ENCODE measurements around the gene POMT2.

Gene POMT2

GRCh38 chr14:77314043-77314442, 6.6 kb downstream of the POMT2 start:
- 0 out of 2 replicates have a peak, but pooled peaks have one; percentile 5 for TF ChIP-seq CTCF (IDR thresholded peaks at IDR 0.05; ENCODE audit: control insufficient read depth, extremely low read depth, insufficient read depth)
- H3K4me3 ChIP-seq (ENCODE audit: low read depth, low read length), result no peak overlapping the region
- peak; percentile 96 for DNase-seq (ENCODE audit: low read depth)

- no peak for TF ChIP-seq CTCF (IDR thresholded peaks at IDR 0.05; ENCODE audit: control insufficient read depth, extremely low read depth, insufficient read depth)
- no peak overlapping the region for H3K4me3 ChIP-seq (ENCODE audit: low read depth, low read length)
- no peak for DNase-seq (ENCODE audit: low read depth)
Observed at GRCh38 chr14:77313371-77313770, 7.3 kb downstream of the POMT2 start.

GRCh38 chr14:77311217-77311616, 9.5 kb downstream of the POMT2 start:
- DNase-seq (ENCODE audit: low read depth), result no peak
- TF ChIP-seq CTCF (IDR thresholded peaks at IDR 0.05; ENCODE audit: control insufficient read depth, extremely low read depth, insufficient read depth), result no peak
- no peak overlapping the region for H3K4me3 ChIP-seq (ENCODE audit: low read depth, low read length)

- H3K4me3 ChIP-seq (ENCODE audit: low read depth, low read length), result no peak overlapping the region
- no peak for TF ChIP-seq CTCF (IDR thresholded peaks at IDR 0.05; ENCODE audit: control insufficient read depth, extremely low read depth, insufficient read depth)
- no peak for DNase-seq (ENCODE audit: low read depth)
Observed at GRCh38 chr14:77310026-77310425, 10.7 kb downstream of the POMT2 start.

- no peak for TF ChIP-seq CTCF (IDR thresholded peaks at IDR 0.05; ENCODE audit: control insufficient read depth, extremely low read depth, insufficient read depth)
- DNase-seq (ENCODE audit: low read depth), result no peak
- H3K4me3 ChIP-seq (ENCODE audit: low read depth, low read length), result no peak overlapping the region
Observed at GRCh38 chr14:77309131-77309530, 11.6 kb downstream of the POMT2 start.

GRCh38 chr14:77306851-77307496, 13.7 kb downstream of the POMT2 start:
- H3K4me3 ChIP-seq (ENCODE audit: low read depth, low read length), result no peak overlapping the region
- DNase-seq (ENCODE audit: low read depth), result no peak
- TF ChIP-seq CTCF (IDR thresholded peaks at IDR 0.05; ENCODE audit: control insufficient read depth, extremely low read depth, insufficient read depth), result no peak

- no peak for TF ChIP-seq CTCF (IDR thresholded peaks at IDR 0.05; ENCODE audit: control insufficient read depth, extremely low read depth, insufficient read depth)
- DNase-seq (ENCODE audit: low read depth), result no peak
- H3K4me3 ChIP-seq (ENCODE audit: low read depth, low read length), result no peak overlapping the region
Observed at GRCh38 chr14:77306416-77306815, 14.3 kb downstream of the POMT2 start.

All from LNCaP clone FGC (cell line).